HG03565 (cell line): ENCODE results near the gene CAV3.

Source experiments
- ATAC-seq: cut with Tn5 transposase; IDR thresholded peaks from one replicate; pipeline ENCODE4 v1.9.1; 2021; ENCODE audit warnings: mild to moderate bottlenecking, moderate library complexity; ENCODE audit not compliant: unreplicated experiment

Gene CAV3

GRCh38 chr3:8790529-8790928 lies 56.9 kb downstream of the CAV3 start:
- no peak for ATAC-seq

GRCh38 chr3:8793242-8793641 lies 59.6 kb downstream of the CAV3 start:
- ATAC-seq, result no peak

DNA sequence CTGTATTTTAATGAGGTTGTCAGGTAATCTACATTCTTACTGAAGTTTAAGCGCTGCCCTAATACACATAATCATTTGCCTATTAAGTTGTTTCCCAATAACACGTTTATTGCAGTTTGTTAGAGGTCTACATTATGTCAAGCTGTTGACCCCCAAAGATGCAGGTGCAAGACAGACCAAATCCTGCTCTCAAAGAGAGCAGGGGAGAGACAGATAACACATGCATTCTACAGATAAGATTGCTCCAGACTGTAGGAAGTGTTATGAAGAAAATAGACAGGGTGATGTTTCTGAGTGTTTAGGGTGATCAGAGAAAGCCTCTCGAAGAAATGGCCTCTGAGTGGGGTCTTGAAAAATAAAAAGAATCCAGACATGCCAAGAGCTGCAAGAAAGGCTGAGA lies 60.6 kb downstream of the CAV3 start:
- ATAC-seq, result no peak
